ENCODE data around the gene RCCD1. TPM values are rescaled to one million over a fixed set of nuclear protein-coding genes. Genes with fewer than 3 reads are reported as not detected.

Gene RCCD1
- total and polyA plus RNA-seq, 9 of the 15 experiments (the other 6 are each of a cell fraction or from before 2014, with no cell fraction given), result 11.1 to 51.4 (median 24.7) TPM

- TF ChIP-seq MGA (IDR thresholded peaks at IDR 0.05), result peak; percentile 96
- peak; percentile 81 for TF ChIP-seq KLF1 (tag; IDR thresholded peaks at IDR 0.05)
- peak; percentile 88 to 89 for TF ChIP-seq MAZ (CRISPR knock-in tag; conservative IDR thresholded peaks at IDR 0.05 in 1 of 2, IDR thresholded peaks at IDR 0.05 in 1 of 2)
- TF ChIP-seq THRAP3 (IDR thresholded peaks at IDR 0.05; ENCODE audit: borderline replicate concordance), result no peak
- TF ChIP-seq CBFA2T2 (conservative IDR thresholded peaks at IDR 0.05), result peak; percentile 76
- no peak for TF ChIP-seq TAL1 (IDR thresholded peaks at IDR 0.05)
- no peak for TF ChIP-seq SREBF1 (IDR thresholded peaks at IDR 0.05; ENCODE audit: borderline replicate concordance, low read depth, low read length)
- no peak for TF ChIP-seq XRCC3 (IDR thresholded peaks at IDR 0.05)
- TF ChIP-seq HNRNPH1 (optimal IDR thresholded peaks at IDR 0.05; ENCODE audit: low read depth, low read length), result no peak
- TF ChIP-seq JUNB (CRISPR knock-in tag; conservative IDR thresholded peaks at IDR 0.05), result no peak
- no peak for TF ChIP-seq ZNF436 (CRISPR knock-in tag; IDR thresholded peaks at IDR 0.05)
- TF ChIP-seq GABPA (tag; conservative IDR thresholded peaks at IDR 0.05; ENCODE audit: low read depth), result peak; percentile 81
- no peak for TF ChIP-seq ZNF212 (CRISPR knock-in tag; IDR thresholded peaks at IDR 0.05)
- peak; percentile 35; the same call in 1 of the 2 replicates for TF ChIP-seq ATF3 (IDR thresholded peaks at IDR 0.05)
- peak; percentile 87 for TF ChIP-seq ATF3 (CRISPR knock-in tag; conservative IDR thresholded peaks at IDR 0.05)
- TF ChIP-seq ELF4 (CRISPR knock-in tag; IDR thresholded peaks at IDR 0.05), result no peak
Measured at GRCh38 chr15:90954712-90955623, at the start of gene RCCD1 (continued).

All from K562 (cell line).